Subcutaneous adipose tissue (tissue), 4 donors: ENCODE measurements around the gene EPHB6. TPM values are rescaled to one million over a fixed set of nuclear protein-coding genes. Genes with fewer than 3 reads are reported as not detected.

Experiments used
- CTCF ChIP-seq: fragments of 450-650 bp; IDR thresholded peaks from one replicate; pipeline ENCODE4 v1.5.1; 2016; ENCODE audit warnings: low read depth, mild to moderate bottlenecking, control low read depth, antibody characterized with exemption, moderate library complexity
- total RNA-seq, 4 donors: library from RNA; depleted of rRNA; stranded (reverse); fragments of >200 nt; gene quantifications; one replicate each; pipeline ENCODE4 v1.1.0, GENCODE V29; 2016

Gene EPHB6
- total RNA-seq, 4 donors from 2014 or later, result 5.1 to 20.3 (median 15.5) TPM

- no peak for TF ChIP-seq CTCF
Measured at GRCh38 chr7:142808802-142809583, 45.9 kb upstream of the EPHB6 start.

- no peak for TF ChIP-seq CTCF
Measured at GRCh38 chr7:142809671-142810070, 45.2 kb upstream of the EPHB6 start.

GRCh38 chr7:142811154-142811737, 43.6 kb upstream of the EPHB6 start:
- TF ChIP-seq CTCF, result no peak

GRCh38 chr7:142812437-142813215, 42.2 kb upstream of the EPHB6 start:
- no peak for TF ChIP-seq CTCF

GRCh38 chr7:142813226-142813625, 41.6 kb upstream of the EPHB6 start:
- no peak for TF ChIP-seq CTCF

- TF ChIP-seq CTCF, result no peak
Measured at GRCh38 chr7:142813699-142814098, 41.2 kb upstream of the EPHB6 start.

- TF ChIP-seq CTCF, result no peak
Measured at GRCh38 chr7:142814451-142814850, 40.4 kb upstream of the EPHB6 start.
